Measurements from ENCODE around the gene ARL4D. TPM values are rescaled to one million over a fixed set of nuclear protein-coding genes. Genes with fewer than 3 reads are reported as not detected.
A peak's percentile ranks its signal among the peaks of the same experiment; 100 is the strongest.
"Not testable (repeated sequence)": the region's sequence is repeated elsewhere in the genome, so short reads cannot be mapped to it uniquely, and the experiment has no call there.

Gene ARL4D
- polyA plus RNA-seq, 1 experiment: 15.0 TPM

- ChIA-PET POLR2A (no interaction called here), CTCF (interaction anchor here (2.0 kb wide), 1 partner anchor 120 kb away, joined by 7 read pairs; the partner anchor contains the start of gene DHX8)
- H3K9me3 ChIP-seq (ENCODE audit: control insufficient read depth, insufficient read depth, low read length): peaks cover 8% of the 10 kb centered on the region
- no peaks in the 10 kb centered on the region for H3K27me3 ChIP-seq (ENCODE audit: control insufficient read depth, insufficient read depth, low read length)
- H3K27ac ChIP-seq (ENCODE audit: low read depth, low read length): no peak overlapping the region
- no peak for DNase-seq (ENCODE audit: low read depth, low spot score)
- no peak overlapping the region for H3K4me3 ChIP-seq (ENCODE audit: low read depth, low read length)
- no peak for TF ChIP-seq CTCF (IDR thresholded peaks at IDR 0.05; ENCODE audit: low read depth, low read length)
Measured at GRCh38 chr17:43363926-43364285, 34.9 kb upstream of the ARL4D start.

GRCh38 chr17:43365356-43365755 lies 33.4 kb upstream of the ARL4D start:
- TF ChIP-seq CTCF (IDR thresholded peaks at IDR 0.05; ENCODE audit: low read depth, low read length): peak; percentile 28
- Histone ChIP-seq H3K9me3 (ENCODE audit: control insufficient read depth, insufficient read depth, low read length) (peaks cover 8% of the 10 kb centered on the region), H3K27ac (ENCODE audit: low read depth, low read length) (no peak overlapping the region), H3K27me3 (ENCODE audit: control insufficient read depth, insufficient read depth, low read length) (no peaks in the 10 kb centered on the region), H3K4me3 (ENCODE audit: low read depth, low read length) (no peak overlapping the region)
- ChIA-PET POLR2A (no interaction called here), CTCF (no interaction called here)
- DNase-seq (ENCODE audit: low read depth, low spot score): no peak

DNA sequence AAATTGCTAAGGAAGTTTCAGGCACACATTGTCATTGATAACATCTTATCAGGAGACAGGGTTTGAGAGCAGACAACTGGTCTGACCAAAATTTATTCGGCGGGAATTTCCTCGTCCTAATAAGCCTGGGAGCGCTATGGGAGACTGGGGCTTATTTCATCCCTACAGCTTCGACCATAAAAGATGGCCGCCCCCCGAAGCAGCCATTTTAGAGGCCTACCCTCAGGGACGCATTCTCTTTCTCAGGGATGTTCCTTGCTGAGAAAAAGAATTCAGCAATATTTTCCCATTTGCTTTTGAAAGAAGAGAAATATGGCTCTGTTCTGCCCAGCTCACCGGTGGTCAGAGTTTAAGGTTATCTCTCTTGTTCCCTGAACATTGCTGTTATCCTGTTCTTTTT lies 32.9 kb upstream of the ARL4D start:
- H3K9me3 ChIP-seq (ENCODE audit: control insufficient read depth, insufficient read depth, low read length); POLR2A ChIA-PET; H3K4me3 ChIP-seq (ENCODE audit: low read depth, low read length); DNase-seq (ENCODE audit: low read depth, low spot score); H3K27me3 ChIP-seq (ENCODE audit: control insufficient read depth, insufficient read depth, low read length); H3K27ac ChIP-seq (ENCODE audit: low read depth, low read length): not testable (repeated sequence)
- CTCF ChIA-PET: interaction anchor here (1.1 kb wide), 1 partner anchor 118 kb away, joined by 4 read pairs; the partner anchor contains the start of gene DHX8

GRCh38 chr17:43366891-43367736 lies 31.7 kb upstream of the ARL4D start:
- peak overlapping the region; percentile 97 for H3K27ac ChIP-seq (ENCODE audit: low read depth, low read length)
- DNase-seq (ENCODE audit: low read depth, low spot score): no peak
- CTCF ChIA-PET: interaction anchor here (1.1 to 1.6 kb wide), 2 partner anchors 117 kb away, joined by 4 to 11 read pairs; partner anchors contain the start of gene DHX8
- POLR2A ChIA-PET: interaction anchor here (0.6 to 3.3 kb wide), 25 partner anchors 8 to 368 kb away, joined by 3 to 91 read pairs (median 5); partner anchors contain the start of genes ARL4D, DHX8, ETV4 and RPL27
- no peaks in the 10 kb centered on the region for H3K27me3 ChIP-seq (ENCODE audit: control insufficient read depth, insufficient read depth, low read length)
- H3K4me3 ChIP-seq (ENCODE audit: low read depth, low read length): peak overlapping the region; percentile 35
- peaks cover 8% of the 10 kb centered on the region for H3K9me3 ChIP-seq (ENCODE audit: control insufficient read depth, insufficient read depth, low read length)
- TF ChIP-seq CTCF (IDR thresholded peaks at IDR 0.05; ENCODE audit: low read depth, low read length): no peak

DNA sequence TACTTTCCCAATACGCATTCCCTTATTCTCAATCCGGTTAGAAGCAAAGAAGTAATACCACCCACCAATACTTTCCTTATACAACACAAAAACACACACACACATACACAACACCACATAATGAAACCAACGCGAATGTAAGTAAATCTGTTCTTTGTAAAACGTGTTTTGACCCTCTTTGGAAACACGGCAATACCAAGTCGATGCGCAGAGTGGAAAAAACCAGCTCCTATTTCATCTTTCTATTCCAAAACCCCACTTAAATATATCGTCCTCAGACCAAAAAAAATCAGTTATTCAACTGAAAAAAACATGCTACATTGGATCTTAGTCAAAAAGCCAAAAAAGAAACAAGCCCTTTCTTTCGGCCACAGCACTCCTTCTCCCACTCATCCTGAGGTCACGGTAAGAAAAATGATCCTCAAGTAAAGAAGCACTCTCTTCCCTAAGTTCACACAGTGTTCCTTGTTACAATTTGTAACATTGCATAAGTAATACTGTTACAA lies 31.0 kb upstream of the ARL4D start:
- Histone ChIP-seq H3K27ac (ENCODE audit: low read depth, low read length) (peak overlapping the region; percentile 97), H3K27me3 (ENCODE audit: control insufficient read depth, insufficient read depth, low read length) (no peaks in the 10 kb centered on the region), H3K9me3 (ENCODE audit: control insufficient read depth, insufficient read depth, low read length) (peaks cover 7% of the 10 kb centered on the region), H3K4me3 (ENCODE audit: low read depth, low read length) (peak overlapping the region; percentile 35)
- ChIA-PET CTCF (interaction anchor here (0.9 to 1.6 kb wide), 2 partner anchors 20 to 116 kb away, joined by 3 to 11 read pairs; partner anchors contain the start of gene DHX8), POLR2A (interaction anchor here (0.6 to 3.3 kb wide), 30 partner anchors 9 to 369 kb away, joined by 3 to 91 read pairs (median 5); partner anchors contain the start of genes ARL4D, DHX8, ETV4 and RPL27)
- TF ChIP-seq CTCF (IDR thresholded peaks at IDR 0.05; ENCODE audit: low read depth, low read length): no peak
- peak; percentile 97 for DNase-seq (ENCODE audit: low read depth, low spot score)
